AG10803 (cell line): ENCODE results near the gene FGF18.
A peak's percentile ranks its signal among the peaks of the same experiment; 100 is the strongest.

Experiments used
- DNase-seq: peaks from one replicate; pipeline ENCODE4 v3.0.0; 2010; ENCODE audit warnings: low read depth
- H3K4me3 ChIP-seq: 2 replicates; pipeline ENCODE4 v1.5.1; 2011; ENCODE audit warnings: mild to moderate bottlenecking, low read length, control low read depth
- CTCF ChIP-seq: conservative IDR thresholded peaks from 2 replicates; pipeline ENCODE4 v1.5.1; 2011; ENCODE audit warnings: mild to moderate bottlenecking, low read length, control low read depth, inconsistent platforms

The FGF18 gene

GRCh38 chr5:171386861-171387344, 32.5 kb upstream of the FGF18 start:
- no peak for DNase-seq
- peak overlapping the region; percentile 67 for H3K4me3 ChIP-seq
- TF ChIP-seq CTCF: no peak

- peak within 1 kb of the TSS; percentile 67 for H3K4me3 ChIP-seq
- peak; percentile 97 for DNase-seq
- no peak for TF ChIP-seq CTCF
These were observed 32.0 kb upstream of the FGF18 start, which contains the start of gene NPM1 for GRCh38 chr5:171387345-171387969. NPM1 (plus strand) TSS chr5:171387849; CDS start chr5:171387949, 100 bp downstream.

- DNase-seq: peak; percentile 79
- peak overlapping the region; percentile 67 for H3K4me3 ChIP-seq
- no peak for TF ChIP-seq CTCF
These were observed 31.3 kb upstream of the FGF18 start for GRCh38 chr5:171387970-171388815.

- no peak for DNase-seq
- H3K4me3 ChIP-seq: peak overlapping the region; percentile 67
- no peak for TF ChIP-seq CTCF
These were observed 30.7 kb upstream of the FGF18 start for GRCh38 chr5:171388816-171389168.

- H3K4me3 ChIP-seq: no peak overlapping the region; the same call in 1 of the 2 replicates
- TF ChIP-seq CTCF: no peak
- no peak for DNase-seq
These were observed 28.4 kb upstream of the FGF18 start for GRCh38 chr5:171390883-171391677.

- no peak for TF ChIP-seq CTCF
- no peak for DNase-seq
- H3K4me3 ChIP-seq: no peak overlapping the region
These were observed 27.4 kb upstream of the FGF18 start for GRCh38 chr5:171391996-171392577.
